Measurements from ENCODE around the gene ZNF695. TPM values are rescaled to one million over a fixed set of nuclear protein-coding genes. Genes with fewer than 3 reads are reported as not detected.
"Not testable (repeated sequence)": the region's sequence is repeated elsewhere in the genome, so short reads cannot be mapped to it uniquely, and the experiment has no call there.

ZNF695 gene
- total RNA-seq = 0.52 TPM

DNA sequence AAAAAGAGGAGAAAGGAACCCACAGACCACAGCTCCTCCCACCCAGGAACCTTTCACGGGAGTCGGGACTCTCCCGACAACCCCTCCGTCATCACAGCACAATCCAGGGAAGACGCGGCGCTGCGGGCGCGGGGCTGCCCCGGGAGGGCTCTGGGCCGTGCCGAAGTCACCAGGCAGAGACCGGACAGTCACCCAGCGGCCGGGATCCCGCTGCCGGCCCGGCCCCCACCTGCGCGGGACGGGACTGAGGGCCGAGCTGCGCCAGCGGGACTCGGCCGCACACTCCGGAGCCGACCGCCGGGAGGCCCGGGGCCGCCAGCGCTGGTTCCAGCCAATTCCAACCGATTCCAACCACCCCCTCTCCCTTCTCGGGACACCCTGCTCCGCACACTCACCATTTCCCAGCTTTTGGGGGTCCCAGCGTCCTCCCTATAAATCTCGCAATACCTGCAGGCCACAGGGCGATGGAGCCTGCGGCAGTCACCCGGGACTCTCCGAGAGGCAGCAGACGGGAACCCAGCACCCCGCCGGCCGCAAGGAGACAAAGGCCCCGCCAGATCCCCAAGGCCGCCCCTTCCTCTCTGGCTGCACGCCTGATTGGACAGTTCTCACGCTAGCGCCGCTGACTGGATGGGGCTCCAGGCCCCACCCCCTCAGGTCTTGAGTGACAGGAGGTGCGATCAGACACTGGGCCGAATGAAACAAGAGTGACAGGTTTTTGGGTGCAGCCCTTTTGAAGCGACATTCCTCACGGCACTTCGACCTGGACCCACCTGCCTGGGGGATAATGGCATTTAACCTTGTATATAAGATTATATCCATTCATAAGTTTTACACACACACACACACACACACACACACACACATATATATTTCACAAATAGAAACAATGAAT is at the start of gene ZNF695:
Gene ZNF695 (minus strand): TSS at position 547 of the 895 bp plus-strand sequence. CDS start 149 bp downstream, at position 398.
- no peaks in the 10 kb centered on the region for H3K9me3 ChIP-seq (ENCODE audit: low read depth, low read length)
- peaks cover 15% of the 10 kb centered on the region for H3K4me1 ChIP-seq (ENCODE audit: insufficient read depth, low read length)
- peak within 1 kb of the TSS; percentile 43 for H3K4me3 ChIP-seq (ENCODE audit: low read length)
- peaks cover 3% of the 10 kb centered on the region for H3K27me3 ChIP-seq (ENCODE audit: insufficient read depth, low read length)

DNA sequence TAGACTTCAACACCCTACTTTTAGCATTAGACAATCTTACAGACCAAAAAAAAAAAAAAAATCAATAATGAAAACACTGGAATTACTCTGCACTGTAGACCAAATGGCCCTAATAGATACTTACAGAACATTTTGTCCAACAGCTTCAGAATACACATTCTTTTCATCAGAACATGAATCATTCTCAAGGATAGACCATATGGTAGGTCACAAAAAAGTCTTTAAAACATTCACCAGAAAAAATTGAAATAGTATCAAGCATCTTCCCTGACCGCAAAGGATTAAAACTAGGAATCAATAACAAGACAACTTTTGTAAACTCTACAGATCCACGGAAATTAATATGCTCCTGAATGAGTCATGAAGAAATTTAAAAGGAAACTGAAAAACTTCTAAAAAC is 48.2 kb upstream of the ZNF695 start:
- Histone ChIP-seq H3K9me3 (ENCODE audit: low read depth, low read length) (peaks cover 84% of the 10 kb centered on the region), H3K27me3 (ENCODE audit: insufficient read depth, low read length) (no peaks in the 10 kb centered on the region), H3K4me3 (ENCODE audit: low read length) (no peak overlapping the region), H3K4me1 (ENCODE audit: insufficient read depth, low read length) (no peaks in the 10 kb centered on the region)

DNA sequence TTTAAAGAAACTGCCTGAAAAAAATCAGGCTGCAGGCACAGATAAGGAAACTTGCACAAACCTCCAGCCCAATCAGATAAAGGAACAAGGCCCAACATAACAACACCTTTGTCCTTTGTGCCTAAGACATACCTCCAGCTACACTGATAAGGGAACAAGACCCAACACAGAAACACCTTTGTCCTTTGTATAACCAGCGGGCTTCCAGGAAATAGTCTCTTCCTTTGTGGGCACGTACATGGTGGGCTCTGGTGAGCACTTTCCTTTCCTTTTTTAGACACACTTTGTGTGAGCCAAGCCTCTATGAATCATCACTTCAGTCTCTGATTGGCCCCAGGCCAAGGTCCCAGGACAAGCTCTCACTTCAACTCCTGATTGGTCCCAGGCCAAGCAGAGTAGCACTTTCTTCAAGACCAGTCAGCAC is 47.1 kb upstream of the ZNF695 start:
- no peak overlapping the region for H3K4me3 ChIP-seq (ENCODE audit: low read length)
- H3K4me1 ChIP-seq (ENCODE audit: insufficient read depth, low read length) = no peaks in the 10 kb centered on the region
- H3K27me3 ChIP-seq (ENCODE audit: insufficient read depth, low read length) = no peaks in the 10 kb centered on the region
- peaks cover 75% of the 10 kb centered on the region for H3K9me3 ChIP-seq (ENCODE audit: low read depth, low read length)

DNA sequence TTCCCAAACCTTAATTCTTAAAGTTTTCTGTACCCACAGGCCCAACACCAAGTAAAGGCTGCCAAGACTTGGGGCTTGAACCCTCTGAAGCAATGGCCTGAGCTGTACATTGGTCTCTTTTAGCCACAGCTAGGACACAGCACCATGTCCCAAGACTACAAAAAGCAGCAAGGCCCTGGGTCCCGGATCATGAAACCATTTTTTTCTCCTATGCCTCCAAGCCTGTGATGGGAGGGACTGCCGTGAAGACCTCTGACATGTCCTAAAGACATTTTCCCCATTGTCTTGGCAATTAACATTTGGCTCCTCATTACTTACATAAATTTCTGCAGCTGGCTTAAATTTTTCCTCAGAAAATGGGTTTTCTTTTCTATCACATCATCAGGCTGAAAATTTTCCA is 39.8 kb upstream of the ZNF695 start:
- H3K9me3 ChIP-seq (ENCODE audit: low read depth, low read length) = peaks cover 82% of the 10 kb centered on the region
- H3K27me3 ChIP-seq (ENCODE audit: insufficient read depth, low read length) = no peaks in the 10 kb centered on the region
- no peak overlapping the region for H3K4me3 ChIP-seq (ENCODE audit: low read length)
- H3K4me1 ChIP-seq (ENCODE audit: insufficient read depth, low read length) = no peaks in the 10 kb centered on the region

DNA sequence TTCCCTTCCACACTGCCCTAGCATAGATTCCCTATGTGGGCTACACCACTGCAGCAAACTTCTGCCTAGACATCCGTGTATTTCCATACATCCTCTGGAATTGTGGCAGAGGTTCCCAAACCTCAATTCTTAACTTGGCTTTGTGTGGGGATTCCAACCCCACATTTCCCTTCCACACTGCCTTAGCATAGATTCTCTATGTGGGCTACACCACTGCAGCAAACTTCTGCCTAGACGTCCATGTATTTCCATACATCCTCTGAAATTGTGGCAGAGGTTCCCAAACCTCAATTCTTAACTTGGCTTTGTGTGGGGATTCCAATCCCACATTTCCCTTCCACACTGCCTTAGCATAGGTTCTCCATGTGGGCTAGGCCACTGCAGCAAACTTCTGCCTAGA is 39.4 kb upstream of the ZNF695 start:
- Histone ChIP-seq H3K4me3 (ENCODE audit: low read length) (no peak overlapping the region), H3K27me3 (ENCODE audit: insufficient read depth, low read length) (no peaks in the 10 kb centered on the region), H3K4me1 (ENCODE audit: insufficient read depth, low read length) (no peaks in the 10 kb centered on the region), H3K9me3 (ENCODE audit: low read depth, low read length) (peaks cover 83% of the 10 kb centered on the region)

GRCh38 chr1:247043406-247043805 is 35.5 kb upstream of the ZNF695 start:
- Histone ChIP-seq H3K4me3 (ENCODE audit: low read length) (no peak overlapping the region), H3K4me1 (ENCODE audit: insufficient read depth, low read length) (no peaks in the 10 kb centered on the region), H3K27me3 (ENCODE audit: insufficient read depth, low read length) (no peaks in the 10 kb centered on the region), H3K9me3 (ENCODE audit: low read depth, low read length) (peaks cover 92% of the 10 kb centered on the region)

DNA sequence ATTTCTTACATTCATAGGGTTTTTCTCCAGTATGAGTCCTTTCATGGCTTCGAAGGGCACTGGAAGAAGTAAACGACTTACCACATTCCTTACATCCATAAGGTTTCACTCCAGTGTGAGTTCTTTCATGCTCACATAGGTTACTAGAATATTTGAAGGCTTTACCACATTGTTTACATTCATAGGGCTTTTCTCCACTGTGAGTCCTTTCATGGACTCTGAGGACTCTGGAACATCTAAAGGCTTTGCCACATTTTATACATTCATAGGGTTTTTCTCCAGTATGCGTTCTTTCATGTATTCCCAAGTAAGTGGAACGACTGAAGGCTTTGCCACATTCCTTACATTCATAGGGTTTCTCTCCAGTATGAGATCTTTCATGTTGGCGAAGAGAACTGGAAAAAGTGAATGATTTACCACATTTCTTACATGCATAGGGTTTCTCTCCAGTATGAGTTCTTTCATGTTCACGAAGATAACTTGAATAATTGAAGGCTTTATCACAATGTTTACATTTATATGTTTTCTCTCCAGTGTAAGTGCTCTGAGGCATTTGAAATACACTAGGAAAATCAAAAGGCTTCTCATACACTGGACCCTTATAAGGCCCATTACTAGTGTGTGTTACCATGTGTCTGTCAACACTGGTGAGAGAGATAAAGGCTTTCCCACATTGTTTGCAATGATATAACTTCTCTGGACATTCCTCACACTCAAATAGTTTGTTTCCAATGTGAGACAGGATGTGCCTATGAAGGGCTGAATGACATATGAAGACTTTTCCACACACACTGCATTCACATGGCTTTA is 29.9 kb upstream of the ZNF695 start:
- Histone ChIP-seq H3K4me3 (ENCODE audit: low read length) (no peak overlapping the region), H3K27me3 (ENCODE audit: insufficient read depth, low read length) (no peaks in the 10 kb centered on the region), H3K9me3 (ENCODE audit: low read depth, low read length) (peaks cover 88% of the 10 kb centered on the region), H3K4me1 (ENCODE audit: insufficient read depth, low read length) (no peaks in the 10 kb centered on the region)

DNA sequence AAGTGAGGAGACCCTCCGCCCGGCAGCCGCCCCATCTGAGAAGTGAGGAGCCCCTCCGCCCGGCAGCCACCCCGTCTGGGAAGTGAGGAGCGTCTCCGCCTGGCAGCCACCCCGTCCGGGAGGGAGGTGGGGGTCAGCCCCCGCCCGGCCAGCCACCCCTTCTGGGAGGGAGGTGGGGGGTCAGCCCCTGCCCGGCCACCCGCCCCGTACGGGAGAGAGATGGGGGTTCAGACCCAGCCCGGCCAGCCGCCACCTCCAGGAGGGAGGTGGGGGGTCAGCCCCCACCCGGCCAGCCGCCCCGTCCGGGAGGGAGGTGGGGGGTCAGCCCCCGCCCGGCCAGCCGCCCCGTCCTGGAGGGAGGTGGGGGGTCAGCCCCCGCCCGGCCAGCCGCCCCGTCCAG is 24.4 kb upstream of the ZNF695 start:
- H3K9me3 ChIP-seq (ENCODE audit: low read depth, low read length) = peaks cover 54% of the 10 kb centered on the region
- not testable (repeated sequence) for H3K4me3 ChIP-seq (ENCODE audit: low read length); H3K4me1 ChIP-seq (ENCODE audit: insufficient read depth, low read length); H3K27me3 ChIP-seq (ENCODE audit: insufficient read depth, low read length)

DNA sequence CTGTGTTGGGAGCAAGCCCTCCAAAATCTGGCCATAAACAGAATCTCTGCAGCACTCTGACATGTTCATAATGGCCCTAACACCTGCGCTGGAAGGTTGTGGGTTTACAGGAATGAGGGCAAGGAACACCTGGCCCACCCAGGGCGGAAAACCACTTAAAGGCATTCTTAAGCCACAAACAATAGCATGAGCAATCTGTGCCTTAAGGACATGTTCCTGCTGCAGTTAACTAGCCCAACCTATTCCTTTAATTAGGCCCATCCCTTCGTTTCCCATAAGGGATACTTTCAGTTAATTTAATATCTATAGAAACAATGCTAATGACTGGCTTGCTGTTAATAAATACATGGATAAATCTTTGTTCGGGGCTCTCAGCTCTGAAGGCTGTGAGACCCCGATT is 16.8 kb upstream of the ZNF695 start:
- not testable (repeated sequence) for H3K9me3 ChIP-seq (ENCODE audit: low read depth, low read length); H3K27me3 ChIP-seq (ENCODE audit: insufficient read depth, low read length); H3K4me1 ChIP-seq (ENCODE audit: insufficient read depth, low read length); H3K4me3 ChIP-seq (ENCODE audit: low read length)

DNA sequence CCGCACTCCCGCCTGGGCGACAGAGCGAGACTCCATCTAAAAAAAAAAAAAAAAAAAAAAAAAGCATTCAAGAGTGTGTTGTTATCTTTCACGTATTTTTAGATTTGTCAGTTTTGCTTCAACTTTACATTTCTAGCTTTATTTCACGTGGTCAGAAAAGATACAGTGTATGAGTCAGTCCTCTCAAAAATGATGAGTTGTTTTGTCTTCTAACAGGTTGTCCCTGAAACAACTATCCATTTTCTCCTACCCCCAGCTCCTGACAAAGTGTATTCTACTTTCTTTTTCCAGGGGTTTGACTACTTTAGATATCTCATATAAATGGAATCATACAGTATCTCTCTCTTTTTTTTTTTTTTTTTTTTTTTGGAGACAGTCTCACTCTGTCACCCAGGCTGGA is 5.5 kb upstream of the ZNF695 start:
- Histone ChIP-seq H3K27me3 (ENCODE audit: insufficient read depth, low read length) (no peaks in the 10 kb centered on the region), H3K9me3 (ENCODE audit: low read depth, low read length) (no peaks in the 10 kb centered on the region), H3K4me3 (ENCODE audit: low read length) (no peak overlapping the region), H3K4me1 (ENCODE audit: insufficient read depth, low read length) (peaks cover under 1% of the 10 kb centered on the region)

DNA sequence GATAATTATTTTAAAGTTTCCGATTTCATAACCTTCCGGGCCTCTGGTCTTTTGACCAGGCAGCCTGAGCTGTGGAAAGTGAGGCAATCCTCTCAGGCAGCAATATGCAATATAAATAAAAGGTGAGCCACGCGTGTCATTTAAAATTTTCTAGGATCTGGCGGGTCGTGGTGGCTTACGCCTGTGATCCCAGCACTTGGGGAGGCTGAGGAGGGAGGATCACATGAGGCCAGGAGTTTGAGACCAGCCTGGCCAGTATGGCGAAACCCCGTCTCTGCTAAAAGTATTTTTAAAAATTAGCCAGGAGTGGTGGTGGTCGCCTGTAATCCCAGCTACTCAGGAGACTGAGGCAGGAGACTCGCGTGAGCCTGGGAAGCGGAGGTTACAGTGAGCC is 546 bp upstream of the ZNF695 start:
- Histone ChIP-seq H3K4me3 (ENCODE audit: low read length) (no peak overlapping the region), H3K4me1 (ENCODE audit: insufficient read depth, low read length) (peaks cover 15% of the 10 kb centered on the region), H3K27me3 (ENCODE audit: insufficient read depth, low read length) (peaks cover 3% of the 10 kb centered on the region), H3K9me3 (ENCODE audit: low read depth, low read length) (no peaks in the 10 kb centered on the region)

DNA sequence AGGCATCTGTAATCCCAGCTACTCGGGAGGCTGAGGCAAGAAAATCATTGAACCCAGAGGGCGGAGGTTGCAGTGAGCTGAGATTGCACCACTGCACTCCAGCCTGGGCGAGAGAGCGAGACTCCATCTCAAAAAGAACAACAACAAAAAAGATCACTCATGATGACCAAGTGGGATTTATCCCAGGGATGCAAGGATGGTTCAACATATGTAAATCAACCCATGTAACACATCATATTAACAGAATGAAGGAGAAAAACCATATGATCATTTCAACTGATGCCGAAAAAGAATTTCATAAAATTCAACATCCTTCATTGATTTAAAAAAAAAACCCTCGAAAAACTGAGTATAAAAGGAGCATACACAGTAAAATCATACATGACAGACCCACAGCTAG is 3.8 kb downstream of the ZNF695 start:
- not testable (repeated sequence) for H3K27me3 ChIP-seq (ENCODE audit: insufficient read depth, low read length); H3K9me3 ChIP-seq (ENCODE audit: low read depth, low read length); H3K4me3 ChIP-seq (ENCODE audit: low read length)
- peaks cover 15% of the 10 kb centered on the region for H3K4me1 ChIP-seq (ENCODE audit: insufficient read depth, low read length)

DNA sequence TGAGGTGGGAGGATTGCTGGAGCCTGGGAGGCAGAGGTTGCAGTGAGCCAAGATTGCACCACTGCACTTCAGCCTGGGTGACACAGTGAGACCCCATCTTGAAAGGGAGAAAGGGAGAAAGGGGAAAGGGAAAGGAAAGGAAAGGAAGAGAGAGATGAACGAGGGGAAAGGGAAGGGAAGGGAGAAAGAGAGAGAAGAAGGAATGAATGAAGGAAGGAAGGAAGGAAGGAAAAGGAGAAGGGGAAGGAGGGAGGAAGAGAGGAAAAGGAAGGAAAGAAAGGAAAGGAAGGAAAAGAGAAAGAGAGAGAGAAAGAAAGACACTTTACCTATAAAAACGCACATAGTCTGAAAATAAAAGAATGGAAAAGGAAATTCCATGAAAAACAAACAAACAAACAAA is 18.0 kb downstream of the ZNF695 start:
- Histone ChIP-seq H3K4me1 (ENCODE audit: insufficient read depth, low read length) (no peaks in the 10 kb centered on the region), H3K27me3 (ENCODE audit: insufficient read depth, low read length) (no peaks in the 10 kb centered on the region), H3K9me3 (ENCODE audit: low read depth, low read length) (peaks cover 73% of the 10 kb centered on the region), H3K4me3 (ENCODE audit: low read length) (no peak overlapping the region)

DNA sequence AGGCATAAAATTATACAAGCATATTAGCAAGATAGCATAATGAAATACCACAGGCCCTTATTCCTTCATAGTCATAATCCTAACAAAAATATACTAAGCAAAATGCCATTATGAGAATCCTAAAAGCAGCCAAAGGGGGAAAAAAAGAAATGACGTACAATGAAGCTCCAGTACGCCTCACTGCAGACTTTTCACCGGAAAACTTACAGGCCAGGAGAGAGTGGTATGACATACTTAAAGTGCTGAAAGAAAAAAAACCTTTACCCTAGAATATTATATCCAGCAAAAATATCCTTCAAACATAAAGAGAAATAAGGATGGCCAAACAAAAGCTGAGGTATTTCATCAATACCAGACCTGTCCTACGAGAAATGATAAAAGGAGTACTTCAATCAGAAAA is 19.5 kb downstream of the ZNF695 start:
- Histone ChIP-seq H3K9me3 (ENCODE audit: low read depth, low read length) (peaks cover 88% of the 10 kb centered on the region), H3K4me3 (ENCODE audit: low read length) (no peak overlapping the region), H3K4me1 (ENCODE audit: insufficient read depth, low read length) (no peaks in the 10 kb centered on the region), H3K27me3 (ENCODE audit: insufficient read depth, low read length) (no peaks in the 10 kb centered on the region)

- no peak overlapping the region for H3K4me3 ChIP-seq (ENCODE audit: low read length)
- no peaks in the 10 kb centered on the region for H3K27me3 ChIP-seq (ENCODE audit: insufficient read depth, low read length)
- no peaks in the 10 kb centered on the region for H3K4me1 ChIP-seq (ENCODE audit: insufficient read depth, low read length)
- H3K9me3 ChIP-seq (ENCODE audit: low read depth, low read length) = peaks cover 81% of the 10 kb centered on the region
Observed at GRCh38 chr1:246987083-246987690, 20.7 kb downstream of the ZNF695 start.
